RWPE2 (cell line): Measurements from ENCODE around the gene ALG10.
A peak's percentile ranks its signal among the peaks of the same experiment; 100 is the strongest.
"Not testable (repeated sequence)": the region's sequence is repeated elsewhere in the genome, so short reads cannot be mapped to it uniquely, and the experiment has no call there.

Experiments
- ATAC-seq: fragments of 200-7000 bp; cut with Tn5 transposase; 3 replicates; pipeline ENCODE4 v1.9.1; 2021; ENCODE audit warnings: low read depth
- DNase-seq: peaks from one replicate; pipeline ENCODE4 v3.0.0-alpha.2; 2020; ENCODE audit warnings: low spot score
- H3K27ac ChIP-seq: fragments of 450-650 bp; 2 replicates; pipeline ENCODE4 v1.5.1; 2017; ENCODE audit warnings: mild to moderate bottlenecking; ENCODE audit not compliant: poor library complexity, severe bottlenecking
- H3K27me3 ChIP-seq: fragments of 250-450 bp; sonication (Bioruptor Pico); 2 replicates; pipeline ENCODE4 v1.5.1; 2021; ENCODE audit warnings: mild to moderate bottlenecking, moderate library complexity; ENCODE audit not compliant: insufficient read depth, poor library complexity, severe bottlenecking
- H3K36me3 ChIP-seq: fragments of 250-450 bp; sonication (Bioruptor Pico); 2 replicates; pipeline ENCODE4 v1.5.1; 2020; ENCODE audit warnings: low read depth, mild to moderate bottlenecking, moderate library complexity
- H3K4me1 ChIP-seq: fragments of 250-450 bp; sonication (Bioruptor Pico); 2 replicates; pipeline ENCODE4 v1.5.1; 2021; ENCODE audit warnings: mild to moderate bottlenecking, moderate library complexity; ENCODE audit not compliant: insufficient read depth, poor library complexity, severe bottlenecking
- H3K4me3 ChIP-seq: fragments of 250-450 bp; sonication (Bioruptor Pico); 2 replicates; pipeline ENCODE4 v1.5.1; 2021; ENCODE audit warnings: mild to moderate bottlenecking, moderate library complexity; ENCODE audit not compliant: severe bottlenecking
- H3K9me3 ChIP-seq: fragments of 250-450 bp; sonication (Bioruptor Pico); 2 replicates; pipeline ENCODE4 v1.5.1; 2021; ENCODE audit warnings: mild to moderate bottlenecking, moderate library complexity; ENCODE audit not compliant: severe bottlenecking
- CTCF ChIP-seq: fragments of 450-650 bp; IDR thresholded peaks from one replicate; pipeline ENCODE4 v1.5.1; 2017; ENCODE audit warnings: mild to moderate bottlenecking, moderate library complexity; ENCODE audit not compliant: poor library complexity, severe bottlenecking

Gene ALG10

GRCh38 chr12:34022079-34022830 lies at the start of gene ALG10:
Gene ALG10, plus strand, starts transcription at chr12:34022496. Its CDS starts 104 bp downstream, at chr12:34022600.
- Histone ChIP-seq H3K36me3 (peaks cover 20% of the 10 kb centered on the region), H3K27ac (peak within 1 kb of the TSS; percentile 42), H3K4me3 (peak within 1 kb of the TSS; percentile 62), H3K9me3 (no peaks in the 10 kb centered on the region), H3K27me3 (no peaks in the 10 kb centered on the region), H3K4me1 (peaks cover 8% of the 10 kb centered on the region)
- TF ChIP-seq CTCF: peak; percentile 72
- peak; percentile 100 for ATAC-seq
- peak; percentile 96 for DNase-seq

- not testable (repeated sequence) for H3K4me1 ChIP-seq, DNase-seq, H3K9me3 ChIP-seq, ATAC-seq, H3K36me3 ChIP-seq, H3K4me3 ChIP-seq, H3K27ac ChIP-seq, H3K27me3 ChIP-seq
Observed at GRCh38 chr12:33972884-33973283, 49.4 kb upstream of the ALG10 start.

DNA sequence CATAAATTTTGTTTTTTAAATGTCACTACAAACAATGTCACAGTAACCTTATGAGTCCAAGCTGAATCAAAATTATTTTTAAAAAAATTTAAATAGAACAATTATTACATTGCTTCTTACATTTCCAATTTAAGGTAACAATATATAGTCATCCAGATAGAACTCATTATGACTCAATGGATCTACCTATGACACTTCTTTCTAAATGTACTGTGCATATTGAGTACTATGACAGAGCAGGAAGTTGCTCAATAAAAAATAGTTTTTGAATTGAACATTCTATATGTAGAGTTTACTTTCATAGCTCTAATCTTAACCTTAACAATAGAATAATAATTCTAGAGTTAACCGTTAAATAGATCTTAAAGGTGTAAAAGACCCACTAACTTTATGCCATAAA lies 44.4 kb upstream of the ALG10 start:
- Histone ChIP-seq H3K36me3 (no peaks in the 10 kb centered on the region), H3K27ac (peak overlapping the region; percentile 41), H3K4me3 (no peak overlapping the region), H3K9me3 (no peaks in the 10 kb centered on the region), H3K27me3 (no peaks in the 10 kb centered on the region), H3K4me1 (peaks cover 13% of the 10 kb centered on the region)
- no peak for DNase-seq
- no peak for TF ChIP-seq CTCF
- peak; percentile 80 for ATAC-seq

DNA sequence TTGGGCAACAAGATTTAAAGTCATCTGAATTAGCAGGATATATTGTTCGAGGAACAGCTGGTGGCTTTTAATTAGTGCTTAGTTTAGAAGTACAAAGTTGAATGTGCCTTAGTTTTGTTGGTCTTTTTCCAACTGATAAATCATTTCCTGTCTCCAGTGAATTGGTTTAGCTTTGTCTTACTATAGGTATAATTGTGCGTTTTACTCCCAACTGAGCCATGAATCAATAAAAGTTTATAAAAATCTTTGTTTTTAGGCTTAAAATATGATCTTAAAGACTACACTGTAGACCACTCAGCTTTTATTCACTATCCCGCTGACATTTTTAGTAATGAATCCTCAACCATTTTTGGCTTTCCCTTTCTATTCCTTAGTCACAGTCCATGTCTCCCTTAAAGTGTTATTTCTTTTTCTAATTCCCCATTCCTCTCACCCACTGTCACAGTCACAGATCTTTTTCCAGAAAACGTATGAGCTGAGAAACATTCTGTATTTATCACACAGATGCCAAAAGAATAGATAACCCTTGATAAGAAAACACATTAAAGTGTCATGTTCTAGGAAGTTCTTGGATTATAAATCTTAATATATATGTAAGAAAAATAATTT lies 34.0 kb upstream of the ALG10 start:
- no peaks in the 10 kb centered on the region for H3K27me3 ChIP-seq
- ATAC-seq: no peak
- peaks cover 15% of the 10 kb centered on the region for H3K4me1 ChIP-seq
- peak overlapping the region; percentile 70 for H3K27ac ChIP-seq
- no peak for DNase-seq
- H3K9me3 ChIP-seq: no peaks in the 10 kb centered on the region
- no peak overlapping the region for H3K4me3 ChIP-seq
- no peaks in the 10 kb centered on the region for H3K36me3 ChIP-seq
- TF ChIP-seq CTCF: no peak

DNA sequence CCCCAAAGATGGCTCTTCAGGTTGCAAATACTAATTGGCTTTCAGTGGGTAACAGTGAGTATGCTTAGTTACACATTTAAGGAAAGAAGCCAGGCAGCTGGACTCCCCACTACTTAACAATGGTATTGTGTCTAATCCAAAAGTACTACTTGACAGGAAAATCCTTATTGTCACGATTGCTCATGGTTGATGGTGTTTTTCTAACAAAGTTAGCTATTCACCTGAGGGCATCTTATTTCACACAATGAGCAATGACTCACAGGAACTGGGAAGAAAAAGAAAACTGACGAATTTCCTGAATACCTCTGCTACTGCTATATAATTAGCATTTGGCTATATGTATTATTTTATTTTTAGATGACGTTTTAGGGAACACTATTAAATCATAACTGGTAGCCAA lies 33.4 kb upstream of the ALG10 start:
- peaks cover 15% of the 10 kb centered on the region for H3K4me1 ChIP-seq
- no peak for DNase-seq
- peak; percentile 96 for ATAC-seq
- TF ChIP-seq CTCF: no peak
- no peaks in the 10 kb centered on the region for H3K36me3 ChIP-seq
- no peaks in the 10 kb centered on the region for H3K27me3 ChIP-seq
- H3K27ac ChIP-seq: peak overlapping the region; percentile 70
- no peaks in the 10 kb centered on the region for H3K9me3 ChIP-seq
- H3K4me3 ChIP-seq: no peak overlapping the region
